Stimulated activated memory B cell treated with anti-CD40 and anti-IgM and Interleukin-4, amounts not matched to agents 10 μg/mL and 1 μg/mL and 100 μg/mL, for 72 hours (primary cell): ENCODE results near the gene NAA80.

ENCODE experiments used
- ATAC-seq: fragments of 150-1000 bp; cut with Tn5 transposase; 2 replicates; pipeline ENCODE4 v1.10.0; 2021
- H3K27ac Mint-ChIP-seq: one replicate; pipeline ENCODE4 v1.8.0; 2022; ENCODE audit warnings: mild to moderate bottlenecking, mixed read lengths
- H3K27me3 Mint-ChIP-seq: one replicate; pipeline ENCODE4 v1.8.0; 2022; ENCODE audit warnings: mixed read lengths
- H3K36me3 Mint-ChIP-seq: one replicate; pipeline ENCODE4 v1.8.0; 2022; ENCODE audit warnings: mixed read lengths
- H3K4me1 Mint-ChIP-seq: one replicate; pipeline ENCODE4 v1.8.0; 2022; ENCODE audit warnings: mixed read lengths
- H3K4me3 Mint-ChIP-seq: one replicate; pipeline ENCODE4 v1.8.0; 2022; ENCODE audit warnings: mild to moderate bottlenecking, moderate library complexity, mixed read lengths
- H3K9me3 Mint-ChIP-seq: one replicate; pipeline ENCODE4 v1.8.0; 2022; ENCODE audit warnings: mixed read lengths

The NAA80 gene

GRCh38 chr3:50298836-50299637 lies at the start of gene NAA80, which contains the start of gene HYAL3:
Gene NAA80, minus strand, starts transcription at chr3:50299405. Its CDS starts 1,942 bp downstream, at chr3:50297463.
Gene HYAL3, minus strand, starts transcription at chr3:50299405. Its CDS starts 3,803 bp downstream, at chr3:50295602.
- H3K27me3 Mint-ChIP-seq = no peaks in the 10 kb centered on the region
- H3K36me3 Mint-ChIP-seq = peaks cover 6% of the 10 kb centered on the region
- H3K9me3 Mint-ChIP-seq = no peaks in the 10 kb centered on the region
- H3K27ac Mint-ChIP-seq = peak within 1 kb of the TSS; percentile 99
- H3K4me1 Mint-ChIP-seq = peaks cover 39% of the 10 kb centered on the region
- ATAC-seq = peak; percentile 95
- H3K4me3 Mint-ChIP-seq = peak within 1 kb of the TSS; percentile 94

GRCh38 chr3:50347187-50347813 lies 48.1 kb upstream of the NAA80 start:
- Mint-ChIP-seq H3K27me3 (no peaks in the 10 kb centered on the region), H3K4me1 (peaks cover 64% of the 10 kb centered on the region), H3K9me3 (no peaks in the 10 kb centered on the region), H3K27ac (no peak overlapping the region), H3K36me3 (peaks cover 9% of the 10 kb centered on the region), H3K4me3 (no peak overlapping the region)
- ATAC-seq = no peak

- peak within 1 kb of the TSS; percentile 18 for H3K27ac Mint-ChIP-seq
- no peaks in the 10 kb centered on the region for H3K9me3 Mint-ChIP-seq
- ATAC-seq = peak; percentile 18
- H3K36me3 Mint-ChIP-seq = peaks cover 9% of the 10 kb centered on the region
- H3K4me3 Mint-ChIP-seq = peak within 1 kb of the TSS; percentile 65
- no peaks in the 10 kb centered on the region for H3K27me3 Mint-ChIP-seq
- peaks cover 57% of the 10 kb centered on the region for H3K4me1 Mint-ChIP-seq
Observed at GRCh38 chr3:50345586-50346234, 46.5 kb upstream of the NAA80 start, which contains the start of gene ZMYND10. Gene ZMYND10, minus strand, starts transcription at chr3:50345732. Its CDS starts 153 bp downstream, at chr3:50345579.

- ATAC-seq = no peak
- H3K27ac Mint-ChIP-seq = no peak overlapping the region
- H3K4me1 Mint-ChIP-seq = peaks cover 52% of the 10 kb centered on the region
- H3K36me3 Mint-ChIP-seq = peaks cover 9% of the 10 kb centered on the region
- H3K9me3 Mint-ChIP-seq = no peaks in the 10 kb centered on the region
- H3K4me3 Mint-ChIP-seq = no peak overlapping the region
- no peaks in the 10 kb centered on the region for H3K27me3 Mint-ChIP-seq
Observed at GRCh38 chr3:50345008-50345407, 45.8 kb upstream of the NAA80 start.

- H3K9me3 Mint-ChIP-seq = no peaks in the 10 kb centered on the region
- H3K27me3 Mint-ChIP-seq = no peaks in the 10 kb centered on the region
- ATAC-seq = no peak
- H3K36me3 Mint-ChIP-seq = peaks cover 17% of the 10 kb centered on the region
- H3K27ac Mint-ChIP-seq = no peak overlapping the region
- no peak overlapping the region for H3K4me3 Mint-ChIP-seq
- H3K4me1 Mint-ChIP-seq = peaks cover 50% of the 10 kb centered on the region
Observed at GRCh38 chr3:50342813-50343633, 43.8 kb upstream of the NAA80 start.

- Mint-ChIP-seq H3K27me3 (no peaks in the 10 kb centered on the region), H3K36me3 (peaks cover 13% of the 10 kb centered on the region), H3K9me3 (no peaks in the 10 kb centered on the region), H3K4me3 (peak overlapping the region; percentile 8), H3K4me1 (peaks cover 46% of the 10 kb centered on the region), H3K27ac (peak overlapping the region; percentile 99)
- ATAC-seq = no peak
Observed at GRCh38 chr3:50341996-50342650, 42.9 kb upstream of the NAA80 start.

GRCh38 chr3:50341537-50341936 lies 42.3 kb upstream of the NAA80 start:
- Mint-ChIP-seq H3K4me1 (peaks cover 49% of the 10 kb centered on the region), H3K27me3 (no peaks in the 10 kb centered on the region), H3K4me3 (peak overlapping the region; percentile 89), H3K36me3 (peaks cover 16% of the 10 kb centered on the region), H3K9me3 (no peaks in the 10 kb centered on the region), H3K27ac (peak overlapping the region; percentile 99)
- no peak for ATAC-seq

- ATAC-seq = peak; percentile 57
- Mint-ChIP-seq H3K27ac (peak within 1 kb of the TSS; percentile 99), H3K4me3 (peak within 1 kb of the TSS; percentile 89), H3K9me3 (no peaks in the 10 kb centered on the region), H3K27me3 (no peaks in the 10 kb centered on the region), H3K4me1 (peaks cover 51% of the 10 kb centered on the region), H3K36me3 (peaks cover 18% of the 10 kb centered on the region)
Observed at GRCh38 chr3:50340448-50341329, 41.5 kb upstream of the NAA80 start, which contains the start of gene RASSF1. Gene RASSF1, minus strand, starts transcription at chr3:50340836. Its CDS starts 31 bp downstream, at chr3:50340805.

GRCh38 chr3:50340147-50340447 lies 40.9 kb upstream of the NAA80 start:
- ATAC-seq = no peak
- H3K4me3 Mint-ChIP-seq = peak overlapping the region; percentile 89
- no peaks in the 10 kb centered on the region for H3K27me3 Mint-ChIP-seq
- H3K4me1 Mint-ChIP-seq = peaks cover 51% of the 10 kb centered on the region
- H3K36me3 Mint-ChIP-seq = peaks cover 18% of the 10 kb centered on the region
- no peaks in the 10 kb centered on the region for H3K9me3 Mint-ChIP-seq
- H3K27ac Mint-ChIP-seq = peak overlapping the region; percentile 99

GRCh38 chr3:50339485-50340146 lies 40.4 kb upstream of the NAA80 start:
- Mint-ChIP-seq H3K36me3 (peaks cover 18% of the 10 kb centered on the region), H3K27me3 (no peaks in the 10 kb centered on the region), H3K4me3 (peak overlapping the region; percentile 89), H3K9me3 (no peaks in the 10 kb centered on the region), H3K4me1 (peaks cover 52% of the 10 kb centered on the region), H3K27ac (peak overlapping the region; percentile 99)
- no peak for ATAC-seq

GRCh38 chr3:50338965-50339364 lies 39.8 kb upstream of the NAA80 start:
- no peak for ATAC-seq
- H3K36me3 Mint-ChIP-seq = peaks cover 18% of the 10 kb centered on the region
- H3K9me3 Mint-ChIP-seq = no peaks in the 10 kb centered on the region
- peak overlapping the region; percentile 99 for H3K27ac Mint-ChIP-seq
- H3K4me1 Mint-ChIP-seq = peaks cover 56% of the 10 kb centered on the region
- H3K27me3 Mint-ChIP-seq = no peaks in the 10 kb centered on the region
- H3K4me3 Mint-ChIP-seq = peak overlapping the region; percentile 89

GRCh38 chr3:50337175-50337861 lies 38.1 kb upstream of the NAA80 start:
- H3K4me1 Mint-ChIP-seq = peaks cover 53% of the 10 kb centered on the region
- ATAC-seq = peak; percentile 91
- peak overlapping the region; percentile 99 for H3K27ac Mint-ChIP-seq
- H3K4me3 Mint-ChIP-seq = peak overlapping the region; percentile 89
- no peaks in the 10 kb centered on the region for H3K27me3 Mint-ChIP-seq
- peaks cover 21% of the 10 kb centered on the region for H3K36me3 Mint-ChIP-seq
- H3K9me3 Mint-ChIP-seq = no peaks in the 10 kb centered on the region
